HepG2 (cell line): Measurements from ENCODE around the gene CHID1.

ENCODE experiments used
- ARNTL ChIP-seq: sonication (generic); formaldehyde crosslinking; IDR thresholded peaks from 2 replicates; pipeline ENCODE4 v1.4.0; 2020; ENCODE audit warnings: mild to moderate bottlenecking, missing genetic modification reagents
- CEBPB ChIP-seq: IDR thresholded peaks from 2 replicates; pipeline ENCODE4 v1.6.1; 2011; ENCODE audit warnings: low read depth, low read length, improper control_type of control experiment, borderline replicate concordance
- CTCF ChIP-seq: sonication (generic); formaldehyde crosslinking; IDR thresholded peaks from 2 replicates; pipeline ENCODE4 v1.5.0; 2020; ENCODE audit warnings: mild to moderate bottlenecking, missing genetic modification reagents, moderate library complexity
- EZH2 ChIP-seq: conservative IDR thresholded peaks from 2 replicates; pipeline ENCODE4 v1.6.1; 2012; ENCODE audit warnings: mild to moderate bottlenecking, low read depth, low read length, moderate library complexity
- HDAC2 ChIP-seq: sonication (generic); formaldehyde crosslinking; IDR thresholded peaks from 2 replicates; pipeline ENCODE4 v1.4.0; 2020; ENCODE audit warnings: missing genetic modification reagents
- JUN ChIP-seq: sonication (generic); formaldehyde crosslinking; IDR thresholded peaks from 2 replicates; pipeline ENCODE4 v1.4.0; 2020; ENCODE audit warnings: mild to moderate bottlenecking, missing genetic modification reagents
- PATZ1 ChIP-seq: sonication (generic); formaldehyde crosslinking; IDR thresholded peaks from 2 replicates; pipeline ENCODE4 v1.4.0; 2020; ENCODE audit warnings: missing genetic modification reagents
- POLR2A ChIP-seq, 2 experiments: IDR thresholded peaks; 2 replicates each; pipeline ENCODE4 v1.6.1; 2011; ENCODE audit warnings: low read depth in 2 of 2, low read length in 2 of 2, mild to moderate bottlenecking in 1 of 2, moderate library complexity in 1 of 2; ENCODE audit not compliant: insufficient read depth in 1 of 2
- RFX5 ChIP-seq: IDR thresholded peaks from 2 replicates; pipeline ENCODE4 v1.6.1; 2011; ENCODE audit warnings: low read depth, low read length, improper control_type of control experiment
- ZNF296 ChIP-seq: sonication (generic); formaldehyde crosslinking; conservative IDR thresholded peaks from 2 replicates; pipeline ENCODE4 v1.5.0; 2020; ENCODE audit warnings: mild to moderate bottlenecking, missing genetic modification reagents
- ZNF747 ChIP-seq: sonication (generic); formaldehyde crosslinking; IDR thresholded peaks from 2 replicates; pipeline ENCODE4 v1.8.1; 2023; ENCODE audit warnings: missing genetic modification reagents, mild to moderate bottlenecking, borderline replicate concordance

- TF ChIP-seq CTCF (CRISPR knock-in tag), result no peak
- TF ChIP-seq ZNF296 (CRISPR knock-in tag), result no peak
- TF ChIP-seq PATZ1 (CRISPR knock-in tag), result no peak
- TF ChIP-seq EZH2, result no peak
- TF ChIP-seq JUN (CRISPR knock-in tag), result no peak
- no peak for TF ChIP-seq POLR2A (IDR thresholded peaks at IDR 0.05; ENCODE audit: insufficient read depth in 1 of 2, low read depth in 2 of 2, low read length in 2 of 2)
- TF ChIP-seq HDAC2 (CRISPR knock-in tag), result no peak
- no peak for TF ChIP-seq CEBPB
- TF ChIP-seq ZNF747 (CRISPR knock-in tag), result no peak
- TF ChIP-seq ARNTL, result no peak
- no peak for TF ChIP-seq RFX5
These were observed 20.8 kb upstream of the CHID1 start for GRCh38 chr11:931385-931784.
